Liver (tissue), 3 donors: ENCODE results near the gene A2ML1.

Experiments
- ATF3 ChIP-seq: IDR thresholded peaks from 2 replicates; pipeline ENCODE4 v1.6.1; 2016; ENCODE audit warnings: antibody characterized with exemption
- FOXA2 ChIP-seq: IDR thresholded peaks from 2 replicates; pipeline ENCODE4 v1.6.1; 2016; ENCODE audit warnings: antibody characterized with exemption
- GABPA ChIP-seq, 2 donors: IDR thresholded peaks in 1 of 2; conservative IDR thresholded peaks in 1 of 2; 2 replicates each; pipeline ENCODE4 v1.6.1; 2016; ENCODE audit warnings: antibody characterized with exemption in 2 of 2, mild to moderate bottlenecking in 1 of 2, moderate library complexity in 1 of 2
- HNF4G ChIP-seq: IDR thresholded peaks from 2 replicates; pipeline ENCODE4 v1.6.1; 2016; ENCODE audit warnings: antibody characterized with exemption
- NR2F2 ChIP-seq: IDR thresholded peaks from 2 replicates; pipeline ENCODE4 v1.6.1; 2016; ENCODE audit warnings: antibody characterized with exemption
- RAD21 ChIP-seq, 2 donors: IDR thresholded peaks; 2 replicates each; pipeline ENCODE4 v1.6.1; 2016; ENCODE audit warnings: antibody characterized with exemption in 2 of 2, mild to moderate bottlenecking in 2 of 2
- REST ChIP-seq: IDR thresholded peaks from 2 replicates; pipeline ENCODE4 v1.6.1; 2016; ENCODE audit warnings: antibody characterized with exemption, mild to moderate bottlenecking
- RXRA ChIP-seq, 2 donors: IDR thresholded peaks; 2 replicates each; pipeline ENCODE4 v1.6.1; 2017 to 2018; ENCODE audit warnings: antibody characterized with exemption in 2 of 2, mild to moderate bottlenecking in 1 of 2
- TAF1 ChIP-seq: conservative IDR thresholded peaks from 2 replicates; pipeline ENCODE4 v1.6.1; 2016; ENCODE audit warnings: antibody characterized with exemption, mild to moderate bottlenecking
- TF ChIP-seq, protein P1 (sequence below): fragments of 150-350 bp; IDR thresholded peaks from 2 replicates; pipeline ENCODE4 v1.5.1; 2017; ENCODE audit warnings: improper control_type of control experiment, low read depth, low read length; ENCODE audit not compliant: missing input control
- TF ChIP-seq, protein P2 (sequence below): IDR thresholded peaks from 2 replicates; pipeline ENCODE4 v1.6.1; 2016; ENCODE audit warnings: antibody characterized with exemption
- TF ChIP-seq, protein P3 (sequence below): IDR thresholded peaks from 2 replicates; pipeline ENCODE4 v1.6.1; 2016; ENCODE audit warnings: antibody characterized with exemption
- donor health status: healthy.
- donor health status: healthy.

- TF ChIP-seq, protein P1, sequence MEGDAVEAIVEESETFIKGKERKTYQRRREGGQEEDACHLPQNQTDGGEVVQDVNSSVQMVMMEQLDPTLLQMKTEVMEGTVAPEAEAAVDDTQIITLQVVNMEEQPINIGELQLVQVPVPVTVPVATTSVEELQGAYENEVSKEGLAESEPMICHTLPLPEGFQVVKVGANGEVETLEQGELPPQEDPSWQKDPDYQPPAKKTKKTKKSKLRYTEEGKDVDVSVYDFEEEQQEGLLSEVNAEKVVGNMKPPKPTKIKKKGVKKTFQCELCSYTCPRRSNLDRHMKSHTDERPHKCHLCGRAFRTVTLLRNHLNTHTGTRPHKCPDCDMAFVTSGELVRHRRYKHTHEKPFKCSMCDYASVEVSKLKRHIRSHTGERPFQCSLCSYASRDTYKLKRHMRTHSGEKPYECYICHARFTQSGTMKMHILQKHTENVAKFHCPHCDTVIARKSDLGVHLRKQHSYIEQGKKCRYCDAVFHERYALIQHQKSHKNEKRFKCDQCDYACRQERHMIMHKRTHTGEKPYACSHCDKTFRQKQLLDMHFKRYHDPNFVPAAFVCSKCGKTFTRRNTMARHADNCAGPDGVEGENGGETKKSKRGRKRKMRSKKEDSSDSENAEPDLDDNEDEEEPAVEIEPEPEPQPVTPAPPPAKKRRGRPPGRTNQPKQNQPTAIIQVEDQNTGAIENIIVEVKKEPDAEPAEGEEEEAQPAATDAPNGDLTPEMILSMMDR: peak; percentile 50
- TF ChIP-seq RXRA (IDR thresholded peaks at IDR 0.05) (no peak), GABPA (IDR thresholded peaks at IDR 0.05 in 1 of 2, conservative IDR thresholded peaks at IDR 0.05 in 1 of 2) (no peak), HNF4G (no peak), RAD21 (IDR thresholded peaks at IDR 0.05) (peak; percentile 68 to 72), ATF3 (no peak), TAF1 (no peak), REST (no peak), NR2F2 (no peak), FOXA2 (no peak)
- TF ChIP-seq, protein P2, sequence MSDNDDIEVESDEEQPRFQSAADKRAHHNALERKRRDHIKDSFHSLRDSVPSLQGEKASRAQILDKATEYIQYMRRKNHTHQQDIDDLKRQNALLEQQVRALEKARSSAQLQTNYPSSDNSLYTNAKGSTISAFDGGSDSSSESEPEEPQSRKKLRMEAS: no peak
- TF ChIP-seq, protein P3, sequence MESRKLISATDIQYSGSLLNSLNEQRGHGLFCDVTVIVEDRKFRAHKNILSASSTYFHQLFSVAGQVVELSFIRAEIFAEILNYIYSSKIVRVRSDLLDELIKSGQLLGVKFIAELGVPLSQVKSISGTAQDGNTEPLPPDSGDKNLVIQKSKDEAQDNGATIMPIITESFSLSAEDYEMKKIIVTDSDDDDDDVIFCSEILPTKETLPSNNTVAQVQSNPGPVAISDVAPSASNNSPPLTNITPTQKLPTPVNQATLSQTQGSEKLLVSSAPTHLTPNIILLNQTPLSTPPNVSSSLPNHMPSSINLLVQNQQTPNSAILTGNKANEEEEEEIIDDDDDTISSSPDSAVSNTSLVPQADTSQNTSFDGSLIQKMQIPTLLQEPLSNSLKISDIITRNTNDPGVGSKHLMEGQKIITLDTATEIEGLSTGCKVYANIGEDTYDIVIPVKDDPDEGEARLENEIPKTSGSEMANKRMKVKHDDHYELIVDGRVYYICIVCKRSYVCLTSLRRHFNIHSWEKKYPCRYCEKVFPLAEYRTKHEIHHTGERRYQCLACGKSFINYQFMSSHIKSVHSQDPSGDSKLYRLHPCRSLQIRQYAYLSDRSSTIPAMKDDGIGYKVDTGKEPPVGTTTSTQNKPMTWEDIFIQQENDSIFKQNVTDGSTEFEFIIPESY: no peak
Measured at GRCh38 chr12:8860165-8860961, 37.9 kb downstream of the A2ML1 start.
